ENCODE results near the gene ANAPC15. TPM values are rescaled to one million over a fixed set of nuclear protein-coding genes. Genes with fewer than 3 reads are reported as not detected.

Gene ANAPC15
- polyA plus RNA-seq, 3 donors = 92.6 to 112 (median 94.8) TPM

- H2AFZ ChIP-seq (ENCODE audit: insufficient read depth, low read depth, low read length, poor library complexity, severe bottlenecking) = peak within 1 kb of the TSS; percentile 89
- WGBS (ENCODE audit: insufficient coverage) = under 1% methylated on average over 46 of the region's 60 CpGs
- H3K36me3 ChIP-seq (replicated peaks in 1 of 2; ENCODE audit: control insufficient read depth in 1 of 2, insufficient read depth in 2 of 2, low read length in 2 of 2) = peaks cover 0 to 8% of the 10 kb centered on the region in 2 donors
- H3K9me3 ChIP-seq (replicated peaks in 1 of 2; ENCODE audit: control insufficient read depth in 1 of 2, insufficient read depth in 1 of 2, low read length in 2 of 2) = no peaks in the 10 kb centered on the region
- peak within 1 kb of the TSS; percentile 65 for H3K9ac ChIP-seq (ENCODE audit: insufficient read depth, low read length, poor library complexity, severe bottlenecking)
- H3K79me2 ChIP-seq (ENCODE audit: insufficient read depth, low read length) = peaks cover 49% of the 10 kb centered on the region
- Mint-ChIP-seq H3K36me3 (peaks cover 5 to 9% of the 10 kb centered on the region in 2 donors), H3K27me3 (ENCODE audit: low read depth in 3 of 3) (no peaks in the 10 kb centered on the region), H3K4me3 (peak within 1 kb of the TSS; percentile 84 to 98), H3K9me3 (no peaks in the 10 kb centered on the region), H3K27ac (peak within 1 kb of the TSS; percentile 96 to 100 (median 98)), H3K4me1 (peaks cover 47% of the 10 kb centered on the region)
- no peaks in the 10 kb centered on the region for H4K20me1 ChIP-seq (ENCODE audit: insufficient read depth, low read length)
- intact Hi-C loops (cut with micrococcal nuclease) = loop anchor here in 1 of 2 donors (2.0 kb wide), 1 partner anchor 22 kb away; the partner anchor contains the start of gene LAMTOR1
- peak; percentile 100 for DNase-seq
- H3K27ac ChIP-seq (ENCODE audit: low read depth in 1 of 2, low read length in 2 of 2) = peak within 1 kb of the TSS; percentile 53 to 82
- H3K4me2 ChIP-seq (replicated peaks; ENCODE audit: extremely low read depth, low read length, poor library complexity, severe bottlenecking) = peak within 1 kb of the TSS; percentile 93
- peaks cover 35 to 65% of the 10 kb centered on the region in 2 donors for H3K4me1 ChIP-seq (ENCODE audit: control insufficient read depth in 1 of 2, insufficient read depth in 2 of 2, low read length in 2 of 2)
- TF ChIP-seq CTCF (IDR thresholded peaks at IDR 0.05) = no peak
- H3K27me3 ChIP-seq (ENCODE audit: control insufficient read depth in 2 of 2, insufficient read depth in 2 of 2, low read length in 2 of 2) = no peaks in the 10 kb centered on the region
- peak within 1 kb of the TSS; percentile 69 to 98 (median 72) for H3K4me3 ChIP-seq (replicated peaks in 1 of 3; ENCODE audit: low read depth in 2 of 3, low read length in 3 of 3)
These were observed 31.9 kb downstream of the ANAPC15 start, which contains the start of the genes LRRC51 and NUMA1 for GRCh38 chr11:72080326-72081183. Gene LRRC51, plus strand, starts transcription at chr11:72080850. Its CDS starts 8,234 bp downstream, at chr11:72089084. Gene NUMA1, minus strand, starts transcription at chr11:72080542. Its CDS starts 44,599 bp downstream, at chr11:72035943.

- Histone ChIP-seq H3K9ac (ENCODE audit: insufficient read depth, low read length, poor library complexity, severe bottlenecking) (peak overlapping the region; percentile 65), H3K9me3 (replicated peaks in 1 of 2; ENCODE audit: control insufficient read depth in 1 of 2, insufficient read depth in 1 of 2, low read length in 2 of 2) (no peaks in the 10 kb centered on the region), H2AFZ (ENCODE audit: insufficient read depth, low read depth, low read length, poor library complexity, severe bottlenecking) (peak overlapping the region; percentile 89), H3K4me3 (replicated peaks in 1 of 3; ENCODE audit: low read depth in 2 of 3, low read length in 3 of 3) (peak overlapping the region; percentile 69 to 98 (median 72)), H3K4me1 (ENCODE audit: control insufficient read depth in 1 of 2, insufficient read depth in 2 of 2, low read length in 2 of 2) (peaks cover 41 to 72% of the 10 kb centered on the region in 2 donors), H4K20me1 (ENCODE audit: insufficient read depth, low read length) (no peaks in the 10 kb centered on the region), H3K79me2 (ENCODE audit: insufficient read depth, low read length) (peaks cover 56% of the 10 kb centered on the region), H3K27ac (ENCODE audit: low read depth in 1 of 2, low read length in 2 of 2) (peak overlapping the region; percentile 53 to 82), H3K36me3 (replicated peaks in 1 of 2; ENCODE audit: control insufficient read depth in 1 of 2, insufficient read depth in 2 of 2, low read length in 2 of 2) (peaks cover 0 to under 1% of the 10 kb centered on the region in 2 donors), H3K27me3 (ENCODE audit: control insufficient read depth in 2 of 2, insufficient read depth in 2 of 2, low read length in 2 of 2) (no peaks in the 10 kb centered on the region), H3K4me2 (replicated peaks; ENCODE audit: extremely low read depth, low read length, poor library complexity, severe bottlenecking) (peak overlapping the region; percentile 93)
- H3K36me3 Mint-ChIP-seq = peaks cover 1 to 4% of the 10 kb centered on the region in 2 donors
- DNase-seq = no peak
- peaks cover 53% of the 10 kb centered on the region for H3K4me1 Mint-ChIP-seq
- peak overlapping the region; percentile 96 to 100 (median 98) for H3K27ac Mint-ChIP-seq
- no peak for TF ChIP-seq CTCF (IDR thresholded peaks at IDR 0.05)
- peak overlapping the region; percentile 84 to 88 for H3K4me3 Mint-ChIP-seq
- intact Hi-C loops (cut with micrococcal nuclease) = loop anchor here in 1 of 2 donors (2.0 to 5.0 kb wide), 2 partner anchors 23 to 38 kb away; partner anchors contain the start of gene LAMTOR1
- no peaks in the 10 kb centered on the region for H3K9me3 Mint-ChIP-seq
- WGBS (ENCODE audit: insufficient coverage) = 0% methylated on average over 6 of the region's 16 CpGs
- no peaks in the 10 kb centered on the region for H3K27me3 Mint-ChIP-seq (ENCODE audit: low read depth in 3 of 3)
These were observed 32.6 kb downstream of the ANAPC15 start for GRCh38 chr11:72079819-72080325.
